OCI-LY1 (cell line): ENCODE measurements around the gene PHLPP1.

Source experiments
- CTCF ChIP-seq: fragments of 200-600 bp; sonication (generic), shearing (Covaris generic); IDR thresholded peaks from 2 replicates; pipeline ENCODE4 v1.5.1; 2017; ENCODE audit warnings: mild to moderate bottlenecking, antibody characterized with exemption, low read length, moderate library complexity, mixed read lengths
- EZH2 ChIP-seq: fragments of 200-600 bp; sonication (generic), shearing (Covaris generic); IDR thresholded peaks from 2 replicates; pipeline ENCODE4 v1.8.0; 2017; ENCODE audit warnings: borderline replicate concordance, mixed run types, mild to moderate bottlenecking, antibody characterized with exemption, low read length, moderate library complexity, mixed read lengths

GRCh38 chr18:62734290-62734689 lies 18.9 kb downstream of the PHLPP1 start:
- no peak for TF ChIP-seq CTCF
- no peak for TF ChIP-seq EZH2
